GM23248 (cell line): ENCODE results near the gene SKP1. TPM values are rescaled to one million over a fixed set of nuclear protein-coding genes. Genes with fewer than 3 reads are reported as not detected.

Experiments
- DNase-seq: peaks from one replicate; pipeline ENCODE4 v3.0.0-alpha.2; 2015
- H2AFZ ChIP-seq: fragments of 200-600 bp; sonication (generic); 2 replicates; pipeline ENCODE4 v1.6.1; 2016; ENCODE audit warnings: antibody characterized with exemption
- H3F3A ChIP-seq: fragments of 200-600 bp; sonication (generic); 2 replicates; pipeline ENCODE4 v1.6.1; 2016; ENCODE audit warnings: mild to moderate bottlenecking, antibody characterized with exemption, mixed run types; ENCODE audit not compliant: insufficient read depth
- H3K27ac ChIP-seq: fragments of 200-600 bp; sonication (generic); 2 replicates; pipeline ENCODE4 v1.5.1; 2016; ENCODE audit warnings: mild to moderate bottlenecking
- H3K27me3 ChIP-seq: fragments of 200-600 bp; sonication (generic); replicated peaks from 2 replicates; pipeline ENCODE4 v1.6.1; 2016; ENCODE audit warnings: mild to moderate bottlenecking; ENCODE audit not compliant: insufficient read depth
- H3K36me3 ChIP-seq: fragments of 200-600 bp; sonication (generic); 2 replicates; pipeline ENCODE4 v1.6.1; 2016; ENCODE audit warnings: low read depth, mild to moderate bottlenecking
- H3K4me1 ChIP-seq: fragments of 200-600 bp; sonication (generic); 2 replicates; pipeline ENCODE4 v1.6.1; 2016; ENCODE audit warnings: mild to moderate bottlenecking; ENCODE audit not compliant: insufficient read depth
- H3K4me2 ChIP-seq: fragments of 200-600 bp; sonication (generic); one replicate; pipeline ENCODE4 v1.6.1; 2016; ENCODE audit warnings: mild to moderate bottlenecking; ENCODE audit not compliant: unreplicated experiment
- H3K4me3 ChIP-seq: fragments of 200-600 bp; sonication (generic); 2 replicates; pipeline ENCODE4 v1.5.1; 2016; ENCODE audit warnings: mild to moderate bottlenecking
- H3K79me2 ChIP-seq: fragments of 200-600 bp; sonication (generic); 2 replicates; pipeline ENCODE4 v1.6.1; 2016; ENCODE audit warnings: mild to moderate bottlenecking; ENCODE audit not compliant: insufficient read depth
- H3K9ac ChIP-seq: fragments of 200-600 bp; sonication (generic); 2 replicates; pipeline ENCODE4 v1.6.1; 2016; ENCODE audit warnings: mild to moderate bottlenecking
- H3K9me2 ChIP-seq: fragments of 200-600 bp; sonication (generic); 2 replicates; pipeline ENCODE4 v1.6.1; 2016; ENCODE audit warnings: mixed run types, mild to moderate bottlenecking, moderate library complexity; ENCODE audit not compliant: insufficient read depth
- H3K9me3 ChIP-seq: fragments of 200-600 bp; sonication (generic); one replicate; pipeline ENCODE4 v1.6.1; 2017; ENCODE audit warnings: low read depth
- H4K20me1 ChIP-seq: fragments of 200-600 bp; sonication (generic); 2 replicates; pipeline ENCODE4 v1.6.0; 2016; ENCODE audit not compliant: insufficient read depth
- EZH2 ChIP-seq: fragments of 200-600 bp; sonication (generic); IDR thresholded peaks from 2 replicates; pipeline ENCODE4 v1.6.1; 2018; ENCODE audit warnings: antibody characterized with exemption, mild to moderate bottlenecking; ENCODE audit not compliant: insufficient read depth, poor library complexity, severe bottlenecking
- EZH2phosphoT487 ChIP-seq: fragments of 200-600 bp; sonication (generic); IDR thresholded peaks from 2 replicates; pipeline ENCODE4 v1.6.1; 2018; ENCODE audit warnings: antibody characterized with exemption, moderate library complexity, mild to moderate bottlenecking, low read depth; ENCODE audit not compliant: insufficient read depth
- WGBS, 2 experiments: methylation state at CpG; one replicate each; pipeline ENCODE4 v1.1.6; 2015 to 2017; ENCODE audit warnings: low lambda C conversion rate in 2 of 2, low coverage in 1 of 2; ENCODE audit errors: missing lambda C conversion rate in 2 of 2; 5-methylcytosine and 5-hydroxymethylcytosine counted together
- in situ Hi-C: fragments of 300-500 bp; cut with MboI; formaldehyde crosslinking; loops from 2 replicates; pipeline ENCODE4 v1.15.0; 2020
- polyA plus RNA-seq: library from polyadenylated mRNA; unstranded; fragments of >200 nt; fragmentation: Nextera tagmentation; extraction: Ambion mirVana; gene quantifications from 2 replicates; pipeline ENCODE4 v1.2.1, GENCODE V29; 2016
- total RNA-seq: library from RNA; depleted of rRNA; stranded (reverse); fragments of >200 nt; shearing (Covaris generic); gene quantifications from 2 replicates; pipeline ENCODE4 v1.2.3, GENCODE V29; 2014

Gene SKP1
- total and polyA plus RNA-seq, 2 experiments from 2014 or later: 238 to 1,145 TPM

DNA sequence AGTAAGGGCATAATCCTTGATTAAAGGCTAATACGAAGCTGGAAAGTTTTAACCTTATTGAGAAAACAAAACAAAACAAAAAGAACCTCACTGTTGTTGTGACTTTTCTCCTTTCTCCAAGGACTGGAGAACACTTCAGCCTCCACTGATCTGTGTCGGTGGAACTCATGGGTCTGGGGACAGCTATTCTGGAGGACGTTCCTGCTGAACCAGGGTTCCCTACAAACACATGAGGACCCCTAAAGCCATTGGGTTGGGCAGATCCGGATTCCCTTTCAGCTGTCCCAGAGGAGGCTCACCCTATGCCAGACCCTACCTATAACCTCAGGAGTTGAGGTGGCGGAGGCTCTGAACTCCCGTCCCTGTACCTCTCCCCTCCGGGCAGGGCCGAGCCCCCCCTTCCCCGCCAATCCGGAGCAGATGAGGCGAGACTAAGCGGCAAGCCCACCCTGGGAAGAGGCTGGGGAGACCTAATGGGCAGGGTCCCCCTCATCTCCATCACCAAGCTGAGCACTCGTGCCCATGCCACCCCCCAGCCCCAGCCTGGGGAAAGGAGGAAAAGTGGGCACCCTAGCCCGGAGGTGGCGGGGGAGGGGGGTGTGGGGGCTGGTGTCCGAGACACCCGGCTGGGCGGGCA, 63.9 kb downstream of the SKP1 start:
- no peaks in the 10 kb centered on the region for H3K36me3 ChIP-seq
- H3K4me2 ChIP-seq: no peak overlapping the region
- in situ Hi-C loops: no loop called here
- WGBS, 2 experiments: 56 to 58% methylated on average over 16 to 18 of the region's 18 CpGs
- no peaks in the 10 kb centered on the region for H3K9me2 ChIP-seq
- no peaks in the 10 kb centered on the region for H3K27me3 ChIP-seq
- DNase-seq: no peak
- no peaks in the 10 kb centered on the region for H3K79me2 ChIP-seq
- H3K27ac ChIP-seq: no peak overlapping the region
- H3K4me1 ChIP-seq: peaks cover 19% of the 10 kb centered on the region; the same call in 1 of the 2 replicates
- H4K20me1 ChIP-seq: no peaks in the 10 kb centered on the region
- no peaks in the 10 kb centered on the region for H3K9me3 ChIP-seq
- no peaks in the 10 kb centered on the region for H3F3A ChIP-seq
- no peak overlapping the region for H3K9ac ChIP-seq
- no peak for TF ChIP-seq EZH2phosphoT487
- TF ChIP-seq EZH2: no peak
- no peak overlapping the region for H3K4me3 ChIP-seq
- H2AFZ ChIP-seq: no peak overlapping the region

DNA sequence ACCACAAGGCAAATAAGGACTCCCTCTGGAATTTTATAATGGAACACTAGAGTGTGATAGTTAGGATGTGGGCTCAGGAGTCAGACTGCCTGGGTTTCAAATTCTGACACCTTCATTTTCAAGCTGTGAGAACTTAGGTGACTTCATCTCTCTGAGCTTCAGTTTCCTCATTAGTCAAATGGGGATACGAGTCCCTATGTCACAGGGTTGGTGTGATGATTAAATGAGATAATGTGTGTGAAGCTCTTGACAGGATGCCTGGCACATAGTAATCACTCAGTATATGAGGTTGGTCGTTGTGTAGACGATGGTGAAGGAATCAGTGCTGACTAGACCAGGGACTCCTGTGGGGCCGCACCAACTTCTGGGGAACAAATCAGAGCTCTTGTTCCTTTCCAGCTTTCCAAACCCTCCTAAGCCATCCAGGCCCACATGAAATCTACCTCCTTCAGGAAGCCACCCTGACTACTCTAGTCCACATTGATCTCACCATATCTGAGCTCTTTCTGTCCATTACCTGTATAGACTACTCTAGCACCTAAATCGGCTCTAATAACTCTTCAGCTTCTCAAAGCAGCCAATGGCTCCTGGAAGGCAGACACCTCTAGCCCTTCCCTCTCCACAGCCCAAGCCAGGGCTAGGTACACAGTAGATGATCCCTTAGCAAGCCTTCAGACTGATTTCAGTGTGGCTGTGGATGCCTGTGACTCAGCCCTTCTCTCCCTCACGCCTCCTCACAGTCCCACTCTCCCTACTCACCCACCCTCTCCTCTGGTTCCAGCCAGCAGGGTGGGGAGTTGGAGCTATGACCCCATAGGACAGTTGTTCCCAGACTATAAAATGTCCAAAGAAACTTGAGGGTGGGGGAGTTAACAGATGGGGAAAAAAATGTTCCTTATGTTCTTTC, 64.8 kb downstream of the SKP1 start:
- Histone ChIP-seq H3K27ac (no peak overlapping the region), H3K9me2 (no peaks in the 10 kb centered on the region), H4K20me1 (no peaks in the 10 kb centered on the region), H2AFZ (no peak overlapping the region), H3K4me1 (peaks cover 19% of the 10 kb centered on the region; the same call in 1 of the 2 replicates), H3K4me2 (no peak overlapping the region), H3K36me3 (no peaks in the 10 kb centered on the region), H3K9me3 (no peaks in the 10 kb centered on the region), H3K9ac (no peak overlapping the region), H3K79me2 (no peaks in the 10 kb centered on the region), H3K27me3 (no peaks in the 10 kb centered on the region), H3F3A (no peaks in the 10 kb centered on the region), H3K4me3 (no peak overlapping the region)
- TF ChIP-seq EZH2phosphoT487 (no peak), EZH2 (no peak)
- WGBS, 2 experiments: 68 to 73% methylated on average over 6 of the region's 6 CpGs
- DNase-seq: peak; percentile 77
- in situ Hi-C loops: no loop called here

- Histone ChIP-seq H3F3A (no peaks in the 10 kb centered on the region), H3K4me1 (peaks cover 19% of the 10 kb centered on the region; the same call in 1 of the 2 replicates), H3K9ac (no peak overlapping the region), H3K9me2 (no peaks in the 10 kb centered on the region), H3K4me3 (no peak overlapping the region), H3K9me3 (no peaks in the 10 kb centered on the region), H4K20me1 (no peaks in the 10 kb centered on the region), H2AFZ (no peak overlapping the region), H3K36me3 (no peaks in the 10 kb centered on the region), H3K4me2 (no peak overlapping the region), H3K79me2 (no peaks in the 10 kb centered on the region), H3K27ac (no peak overlapping the region), H3K27me3 (no peaks in the 10 kb centered on the region)
- TF ChIP-seq EZH2 (no peak), EZH2phosphoT487 (no peak)
- WGBS, 2 experiments: 94 to 95% methylated on average over 10 of the region's 10 CpGs
- in situ Hi-C loops: no loop called here
- no peak for DNase-seq
Observed at GRCh38 chr5:134110382-134110781, 66.4 kb downstream of the SKP1 start.

GRCh38 chr5:134107779-134108178, 69.0 kb downstream of the SKP1 start:
- in situ Hi-C loops: no loop called here
- TF ChIP-seq EZH2phosphoT487: no peak
- TF ChIP-seq EZH2: no peak
- Histone ChIP-seq H3K4me2 (no peak overlapping the region), H3K9ac (no peak overlapping the region), H4K20me1 (no peaks in the 10 kb centered on the region), H3K36me3 (no peaks in the 10 kb centered on the region), H3K9me3 (no peaks in the 10 kb centered on the region), H3K4me1 (peaks cover 14% of the 10 kb centered on the region; the same call in 1 of the 2 replicates), H3K4me3 (no peak overlapping the region), H3K27ac (no peak overlapping the region), H3K79me2 (no peaks in the 10 kb centered on the region), H3K27me3 (no peaks in the 10 kb centered on the region), H3F3A (no peaks in the 10 kb centered on the region), H3K9me2 (no peaks in the 10 kb centered on the region), H2AFZ (no peak overlapping the region)
- WGBS, 2 experiments: 97% methylated on average over 3 of the region's 3 CpGs
- no peak for DNase-seq
